ENCODE data around the gene SLC30A1.
"Not testable (repeated sequence)": the region's sequence is repeated elsewhere in the genome, so short reads cannot be mapped to it uniquely, and the experiment has no call there.

The SLC30A1 gene
- 36.0 reads per million, percentile 61 among the genes with 10 or more reads in this experiment for total RNA-seq

GRCh38 chr1:211578640-211579439 is at the start of gene SLC30A1:
Gene SLC30A1 (minus strand): TSS chr1:211579161. CDS start chr1:211578612, 549 bp downstream.
- peak; percentile 99 for DNase-seq

GRCh38 chr1:211628417-211628816 is 49.5 kb upstream of the SLC30A1 start:
- DNase-seq = no peak

GRCh38 chr1:211627259-211627658 is 48.3 kb upstream of the SLC30A1 start:
- DNase-seq = no peak

- not testable (repeated sequence) for DNase-seq
These were observed 46.9 kb upstream of the SLC30A1 start for GRCh38 chr1:211625866-211626265.

GRCh38 chr1:211625040-211625439 is 46.1 kb upstream of the SLC30A1 start:
- no peak for DNase-seq

GRCh38 chr1:211623515-211623914 is 44.6 kb upstream of the SLC30A1 start:
- no peak for DNase-seq

- DNase-seq = no peak
These were observed 42.7 kb upstream of the SLC30A1 start for GRCh38 chr1:211621447-211622198.

- no peak for DNase-seq
These were observed 41.1 kb upstream of the SLC30A1 start for GRCh38 chr1:211620097-211620496.

- DNase-seq = no peak
These were observed 40.4 kb upstream of the SLC30A1 start for GRCh38 chr1:211619033-211619996.

GRCh38 chr1:211616965-211617297 is 38.0 kb upstream of the SLC30A1 start:
- DNase-seq = no peak

- DNase-seq = no peak
These were observed 37.4 kb upstream of the SLC30A1 start for GRCh38 chr1:211616231-211616964.

GRCh38 chr1:211614615-211615014 is 35.7 kb upstream of the SLC30A1 start:
- no peak for DNase-seq

GRCh38 chr1:211613951-211614350 is 35.0 kb upstream of the SLC30A1 start:
- DNase-seq = no peak

GRCh38 chr1:211613108-211613947 is 34.4 kb upstream of the SLC30A1 start:
- DNase-seq = no peak

GRCh38 chr1:211612786-211613107 is 33.8 kb upstream of the SLC30A1 start:
- no peak for DNase-seq

GRCh38 chr1:211611818-211612217 is 32.9 kb upstream of the SLC30A1 start:
- no peak for DNase-seq

GRCh38 chr1:211610779-211611556 is 32.0 kb upstream of the SLC30A1 start:
- DNase-seq = no peak

GRCh38 chr1:211609120-211610024 is 30.4 kb upstream of the SLC30A1 start:
- no peak for DNase-seq

GRCh38 chr1:211607754-211608473 is 29.0 kb upstream of the SLC30A1 start:
- DNase-seq = no peak
